Limb (tissue), 2 donors: ENCODE results near the gene COQ10A.
"Not testable (repeated sequence)": the region's sequence is repeated elsewhere in the genome, so short reads cannot be mapped to it uniquely, and the experiment has no call there.

ENCODE experiments used
- DNase-seq, 2 donors: peaks; one replicate each; pipeline ENCODE4 v3.0.0-alpha.2; 2016; ENCODE audit errors: extremely low spot score in 2 of 2

Gene COQ10A

GRCh38 chr12:56274299-56274698 lies 7.6 kb downstream of the COQ10A start:
- DNase-seq: no peak

- DNase-seq: no peak
Observed at GRCh38 chr12:56278905-56279304, 12.2 kb downstream of the COQ10A start.

DNA sequence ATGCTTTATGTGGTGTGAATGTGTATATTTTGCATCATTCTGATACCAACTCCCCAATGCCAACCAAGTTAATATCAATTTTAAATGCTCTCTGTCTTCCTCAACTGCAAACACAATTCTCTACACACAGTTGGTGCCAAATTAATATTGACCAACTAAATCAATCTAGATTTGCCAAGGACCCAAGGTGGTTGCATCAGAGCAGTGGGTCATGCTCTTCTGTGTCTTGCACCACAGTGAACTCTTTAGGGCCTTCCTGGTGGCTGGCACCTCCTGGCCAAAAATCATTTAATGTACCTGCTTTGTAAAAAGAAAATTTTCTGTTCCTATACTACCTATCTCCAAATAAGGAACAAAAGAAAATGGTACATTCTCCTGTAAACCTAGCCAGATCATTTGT lies 14.1 kb downstream of the COQ10A start:
- no peak for DNase-seq

DNA sequence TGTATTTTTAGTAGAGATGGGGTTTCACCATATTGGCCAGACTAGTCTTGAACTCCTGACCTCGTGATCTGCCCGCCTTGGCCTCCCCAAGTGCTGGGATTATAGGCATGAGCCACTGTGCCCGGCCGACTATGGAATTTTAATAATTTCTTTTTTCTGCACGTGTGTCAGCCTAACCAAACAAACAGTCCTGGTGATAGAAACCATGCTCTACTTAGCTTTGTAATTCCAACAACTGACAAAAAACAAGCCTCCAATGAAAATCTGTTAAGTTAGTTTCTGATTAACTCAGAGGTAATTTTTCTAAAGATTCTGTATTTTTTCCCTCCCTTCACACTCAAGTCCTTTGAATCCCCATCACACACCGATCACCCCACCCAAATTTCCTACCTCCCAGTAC lies 15.3 kb downstream of the COQ10A start:
- no peak for DNase-seq

- no peak for DNase-seq
Observed at GRCh38 chr12:56282579-56282978, 15.8 kb downstream of the COQ10A start.

GRCh38 chr12:56284263-56284662 lies 17.5 kb downstream of the COQ10A start:
- DNase-seq: not testable (repeated sequence)

GRCh38 chr12:56286044-56286830 lies 19.5 kb downstream of the COQ10A start:
- no peak for DNase-seq

GRCh38 chr12:56288705-56289387 lies 22.1 kb downstream of the COQ10A start:
- DNase-seq: no peak

- no peak for DNase-seq
Observed at GRCh38 chr12:56293795-56294194, 27.1 kb downstream of the COQ10A start.

- DNase-seq: no peak
Observed at GRCh38 chr12:56296295-56296694, 29.6 kb downstream of the COQ10A start.

GRCh38 chr12:56297400-56297799 lies 30.7 kb downstream of the COQ10A start:
- DNase-seq: no peak

GRCh38 chr12:56298828-56299227 lies 32.1 kb downstream of the COQ10A start:
- no peak for DNase-seq

- no peak for DNase-seq
Observed at GRCh38 chr12:56299308-56299852, 32.6 kb downstream of the COQ10A start.

DNA sequence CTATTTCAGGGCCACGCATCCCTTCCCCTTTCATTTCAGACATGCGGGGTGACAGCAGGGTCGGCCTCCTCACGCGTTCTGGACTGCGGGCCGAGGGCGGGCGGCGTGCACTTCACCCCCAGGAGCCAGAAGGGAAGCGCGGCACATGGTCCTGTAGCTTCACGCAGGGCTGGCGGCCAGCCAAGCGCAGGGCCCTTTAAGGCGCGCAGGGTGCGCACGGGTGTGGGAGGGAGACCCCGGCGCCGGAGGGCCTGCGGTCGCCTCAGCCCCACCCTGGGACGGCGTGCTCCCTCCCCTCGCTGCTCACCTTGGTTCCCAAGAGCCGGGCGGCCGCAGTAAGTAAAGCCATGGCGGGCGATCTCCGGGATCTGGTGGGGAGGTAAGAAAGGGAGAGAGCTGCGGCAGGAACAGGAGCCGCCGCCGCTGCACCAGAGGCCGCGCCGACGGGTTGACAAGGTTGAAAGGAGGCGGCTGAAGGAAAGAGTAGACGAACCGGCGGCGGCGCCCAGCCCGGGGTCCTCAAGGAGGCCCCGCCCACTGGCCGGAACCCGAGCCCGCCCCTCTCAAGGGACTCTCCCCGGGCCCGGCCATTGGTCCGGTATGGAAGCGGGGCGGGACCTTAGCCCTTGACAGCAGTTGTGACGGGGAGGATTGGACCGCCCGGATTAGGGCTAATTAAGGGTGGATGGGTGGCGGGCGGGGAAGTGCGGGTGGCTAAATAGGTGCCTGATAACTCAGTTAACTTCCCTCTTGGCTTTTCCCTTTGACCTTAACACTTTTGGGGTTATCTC lies 33.3 kb downstream of the COQ10A start, which contains the start of gene CS:
Gene CS (minus strand): TSS at position 478 of the 791 bp plus-strand sequence. CDS start 129 bp downstream, at position 349.
- DNase-seq: peak; percentile 98 to 99

DNA sequence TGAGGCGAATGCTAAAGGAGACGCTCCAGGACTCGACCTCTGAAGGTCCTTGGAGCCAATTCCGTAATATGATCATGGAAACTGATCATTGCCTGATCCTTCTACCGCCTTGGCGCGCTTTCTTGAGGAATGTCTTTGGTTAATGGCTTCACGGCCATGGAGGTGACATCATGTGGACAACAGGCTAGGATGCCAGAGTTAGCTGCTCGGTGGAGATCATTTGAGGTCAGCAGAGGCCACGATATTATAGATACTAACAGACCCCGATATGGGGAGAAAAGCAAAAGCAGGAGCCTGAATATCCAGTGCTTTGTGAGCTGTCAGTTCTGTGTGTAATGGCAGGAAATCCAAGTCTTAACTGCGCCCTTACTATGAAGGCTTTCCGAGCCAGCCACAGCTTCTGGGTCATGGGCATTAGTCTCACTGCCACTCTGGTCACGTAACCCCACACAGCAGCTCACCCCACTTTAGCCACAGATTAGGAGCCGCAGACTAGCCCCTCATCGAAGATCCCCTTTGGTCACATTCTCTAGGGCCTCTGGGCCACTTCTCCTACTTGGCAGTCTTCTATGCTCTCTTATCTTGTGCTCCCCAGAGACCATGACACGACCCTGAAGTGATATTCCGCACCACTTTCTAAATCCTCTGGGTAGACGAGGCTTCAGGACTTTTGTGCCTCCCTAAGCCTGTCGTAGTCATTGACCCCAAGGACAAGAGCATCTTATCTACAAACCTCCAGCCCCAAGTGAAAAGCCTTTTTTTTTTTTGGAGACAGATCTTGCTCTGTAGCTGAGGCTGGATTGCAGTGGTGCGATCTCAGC lies 34.1 kb downstream of the COQ10A start:
- no peak for DNase-seq

DNA sequence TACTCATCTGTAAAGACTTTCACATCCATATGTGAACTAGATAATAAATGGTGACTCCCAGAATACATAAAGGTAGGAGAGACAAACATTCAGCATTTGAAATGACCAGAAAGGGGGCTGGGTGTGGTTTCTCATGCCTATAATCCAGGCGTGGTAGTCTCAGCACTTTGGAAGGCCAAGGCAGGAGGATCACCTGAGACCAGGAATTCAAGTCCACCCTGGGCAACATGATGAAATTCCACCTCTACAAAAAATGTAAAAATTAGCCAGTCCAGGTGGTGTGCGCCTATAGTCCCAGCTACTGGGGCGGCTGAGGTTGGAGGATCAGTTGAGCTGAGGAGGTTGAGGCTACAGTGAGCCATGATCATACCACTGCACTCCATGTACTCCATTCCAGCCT lies 37.5 kb downstream of the COQ10A start:
- no peak for DNase-seq

- no peak for DNase-seq
Observed at GRCh38 chr12:56304872-56305590, 38.3 kb downstream of the COQ10A start.

GRCh38 chr12:56307221-56307965 lies 40.7 kb downstream of the COQ10A start:
- DNase-seq: no peak

DNA sequence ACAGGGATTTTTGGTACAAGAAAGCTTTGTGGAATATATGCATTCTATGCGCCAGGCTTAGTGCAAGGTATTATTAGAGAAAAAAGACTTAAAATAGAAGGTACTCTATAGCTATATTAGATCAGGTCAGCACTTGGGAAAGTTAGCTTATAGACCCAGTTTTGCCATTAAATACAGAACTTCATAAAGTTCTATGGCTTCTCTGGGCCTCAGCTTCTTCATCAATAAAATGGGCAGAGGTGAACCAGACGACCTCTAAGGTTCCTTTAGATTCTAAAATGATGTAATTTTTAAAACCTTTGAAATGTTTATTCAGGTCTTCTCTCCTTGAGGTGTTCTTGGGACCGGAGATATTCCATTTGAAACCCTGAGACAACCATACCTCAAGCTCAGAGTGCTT lies 42.0 kb downstream of the COQ10A start:
- DNase-seq: no peak

DNA sequence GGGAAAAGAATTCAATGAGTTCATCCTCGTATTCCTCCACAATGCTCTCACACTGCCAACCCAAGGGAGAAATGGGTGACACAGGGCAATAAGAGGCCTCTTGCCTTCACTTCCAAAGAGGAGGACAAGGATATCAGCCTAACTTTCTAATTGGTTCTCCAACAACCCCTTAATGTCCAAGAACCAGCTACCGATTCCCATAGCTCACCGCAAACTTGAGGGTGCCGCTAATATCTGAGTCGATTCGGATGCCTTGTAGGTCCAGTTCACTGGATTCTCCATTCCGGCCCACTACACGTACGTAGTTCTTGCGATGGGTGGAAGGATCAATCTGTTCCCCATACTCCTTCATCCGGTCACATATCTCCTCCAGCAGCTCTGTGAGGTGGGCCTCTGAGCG lies 44.3 kb downstream of the COQ10A start:
- no peak for DNase-seq
